ENCODE measurements around the gene C9orf85. TPM values are rescaled to one million over a fixed set of nuclear protein-coding genes. Genes with fewer than 3 reads are reported as not detected.

C9orf85 gene
- total and polyA plus RNA-seq, 2 of the 4 experiments (the other 2 are of a cell fraction) = 4.3 to 8.4 TPM

- H3K9me3 ChIP-seq (ENCODE audit: control insufficient read depth, insufficient read depth, low read length) = peaks cover 5% of the 10 kb centered on the region
- H4K8ac ChIP-seq (ENCODE audit: low read depth in 2 of 2, low read length in 2 of 2) = no peak overlapping the region
- no peak overlapping the region for H3K23ac ChIP-seq (ENCODE audit: low read depth, low read length)
- no peak overlapping the region for H4K5ac ChIP-seq (ENCODE audit: low read depth, low read length)
- intact Hi-C loops (cut with micrococcal nuclease) (no loop called here), dilution Hi-C loops (cut with HindIII; ENCODE audit: low sequenced_read_pairs, unreplicated experiment) (no loop called here), in situ Hi-C loops (cut with MboI; ENCODE audit: low sequenced_read_pairs) (no loop called here)
- H3K27me3 ChIP-seq (ENCODE audit: control insufficient read depth, insufficient read depth, low read length) = no peaks in the 10 kb centered on the region
- H3K27ac ChIP-seq (ENCODE audit: insufficient read depth, low read length) = no peak overlapping the region
- H3K18ac ChIP-seq (ENCODE audit: low read depth, low read length) = no peak overlapping the region
- H2BK20ac ChIP-seq (ENCODE audit: low read depth, low read length) = no peak overlapping the region
- no peak overlapping the region for H4K91ac ChIP-seq (ENCODE audit: insufficient read depth, low read depth, low read length)
- H2AFZ ChIP-seq (replicated peaks; ENCODE audit: low read length, poor library complexity) = no peak overlapping the region
- no peaks in the 10 kb centered on the region; the same call in 1 of the 2 replicates for H3K9me1 ChIP-seq (ENCODE audit: insufficient read depth, low read length)
- H3K4ac ChIP-seq (ENCODE audit: low read depth, low read length) = no peak overlapping the region
- no peak for ATAC-seq (ENCODE audit: low read depth)
- 0 out of 2 replicates have a peak, but pooled peaks cover 2% of the 10 kb centered on the region for H3K36me3 ChIP-seq (ENCODE audit: control insufficient read depth, insufficient read depth, low read length)
- H4K20me1 ChIP-seq (ENCODE audit: insufficient read depth, low read length) = 0 out of 2 replicates have a peak, but pooled peaks cover 3% of the 10 kb centered on the region
- no peak overlapping the region for H2BK15ac ChIP-seq (ENCODE audit: low read depth, low read length)
- H3K9ac ChIP-seq (ENCODE audit: low read depth, low read length) = no peak overlapping the region
- H3K56ac ChIP-seq (ENCODE audit: extremely low read depth, insufficient read depth, low read length) = no peak overlapping the region
- H3K79me1 ChIP-seq (ENCODE audit: low read depth in 1 of 2, low read length in 2 of 2) = peaks cover 7 to 11% of the 10 kb centered on the region in 2 experiments; a peak in 3 of 4 replicates
- H3K14ac ChIP-seq (replicated peaks; ENCODE audit: low read depth, low read length) = no peak overlapping the region
- H2BK120ac ChIP-seq (ENCODE audit: low read depth, low read length) = no peak overlapping the region
- H3K4me3 ChIP-seq (ENCODE audit: insufficient read depth, low read depth, low read length) = no peak overlapping the region
- no peaks in the 10 kb centered on the region for H3K4me1 ChIP-seq (ENCODE audit: control insufficient read depth, insufficient read depth, low read length)
- H2AK9ac ChIP-seq (replicated peaks; ENCODE audit: low read depth, low read length, poor library complexity) = no peak overlapping the region
- no peak overlapping the region for H2BK5ac ChIP-seq (ENCODE audit: low read depth, low read length, poor library complexity, severe bottlenecking)
- TF ChIP-seq MXI1 (IDR thresholded peaks at IDR 0.05; ENCODE audit: borderline replicate concordance, low read depth, low read length) = no peak
- no peak for TF ChIP-seq RAD21 (IDR thresholded peaks at IDR 0.05; ENCODE audit: low read length)
- TF ChIP-seq FOS (IDR thresholded peaks at IDR 0.05; ENCODE audit: low read depth, low read length) = no peak
- TF ChIP-seq RCOR1 (IDR thresholded peaks at IDR 0.05; ENCODE audit: insufficient replicate concordance, low read length) = no peak
- no peak for TF ChIP-seq CEBPB (IDR thresholded peaks at IDR 0.05; ENCODE audit: low read depth, low read length)
- TF ChIP-seq SMC3 (IDR thresholded peaks at IDR 0.05; ENCODE audit: low read depth, low read length) = no peak
- TF ChIP-seq CHD1 (IDR thresholded peaks at IDR 0.05; ENCODE audit: low read depth, low read length) = no peak
- no peak for TF ChIP-seq BHLHE40 (IDR thresholded peaks at IDR 0.05; ENCODE audit: low read depth, low read length)
- TF ChIP-seq CTCF (conservative IDR thresholded peaks at IDR 0.05; ENCODE audit: low read depth, low read length) = no peak
- TF ChIP-seq ELK1 (IDR thresholded peaks at IDR 0.05; ENCODE audit: borderline replicate concordance, low read depth, low read length) = no peak
- no peak for TF ChIP-seq USF2 (IDR thresholded peaks at IDR 0.05; ENCODE audit: low read depth, low read length)
- no peak for TF ChIP-seq POLR2A (IDR thresholded peaks at IDR 0.05; ENCODE audit: low read depth, low read length)
- no peak for TF ChIP-seq MAZ (IDR thresholded peaks at IDR 0.05; ENCODE audit: borderline replicate concordance, low read depth, low read length)
- no peak overlapping the region for H2AK5ac ChIP-seq (ENCODE audit: low read depth, low read length)
- no peak overlapping the region for H3K4me2 ChIP-seq (ENCODE audit: low read depth, low read length)
- WGBS, 2 experiments (ENCODE audit: extremely low coverage in 2 of 2, insufficient read length in 1 of 2) = no CpG with 5 or more reads among the region's 2 CpGs
- ChIA-PET CTCF (interaction anchor here (0.6 to 1.0 kb wide), 2 partner anchors 10 to 1188 kb away, joined by 3 read pairs; no protein-coding TSS in a partner anchor), POLR2A (ENCODE audit: unreplicated experiment) (no interaction called here)
- DNase-seq = no peak
- BruUV-seq (replicated peaks) = no TSS peak
Measured at GRCh38 chr9:71876106-71876505, 35.3 kb upstream of the C9orf85 start.
